ENCODE results near the gene CLDN3.
"Not testable (repeated sequence)": the region's sequence is repeated elsewhere in the genome, so short reads cannot be mapped to it uniquely, and the experiment has no call there.

Gene CLDN3

GRCh38 chr7:73770002-73770859, at the start of gene CLDN3:
TSS of gene CLDN3 (minus strand) at chr7:73770270. CDS start at chr7:73770049, 221 bp downstream.
- no peak for DNase-seq

- no peak for DNase-seq
Observed at GRCh38 chr7:73817121-73817520, 47.1 kb upstream of the CLDN3 start.

GRCh38 chr7:73815436-73815835, 45.4 kb upstream of the CLDN3 start:
- DNase-seq, result no peak

- DNase-seq, result no peak
Observed at GRCh38 chr7:73812996-73813395, 42.9 kb upstream of the CLDN3 start.

- peak; percentile 51 for DNase-seq
Observed at GRCh38 chr7:73811760-73812168, 41.7 kb upstream of the CLDN3 start.

- no peak for DNase-seq
Observed at GRCh38 chr7:73810998-73811360, 40.9 kb upstream of the CLDN3 start.

- no peak for DNase-seq
Observed at GRCh38 chr7:73809467-73809951, 39.4 kb upstream of the CLDN3 start.

- DNase-seq, result no peak
Observed at GRCh38 chr7:73802459-73802858, 32.4 kb upstream of the CLDN3 start.

GRCh38 chr7:73801577-73801976, 31.5 kb upstream of the CLDN3 start:
- no peak for DNase-seq

- DNase-seq, result no peak
Observed at GRCh38 chr7:73799282-73800141, 29.4 kb upstream of the CLDN3 start.

GRCh38 chr7:73797176-73797575, 27.1 kb upstream of the CLDN3 start:
- DNase-seq, result not testable (repeated sequence)

GRCh38 chr7:73796656-73797055, 26.6 kb upstream of the CLDN3 start:
- not testable (repeated sequence) for DNase-seq

GRCh38 chr7:73795188-73795587, 25.1 kb upstream of the CLDN3 start:
- DNase-seq, result not testable (repeated sequence)

GRCh38 chr7:73791170-73791690, 21.2 kb upstream of the CLDN3 start:
- not testable (repeated sequence) for DNase-seq

- no peak for DNase-seq
Observed at GRCh38 chr7:73789051-73789450, 19.0 kb upstream of the CLDN3 start.

- DNase-seq, result not testable (repeated sequence)
Observed at GRCh38 chr7:73787786-73788048, 17.6 kb upstream of the CLDN3 start.

- no peak for DNase-seq
Observed at GRCh38 chr7:73786588-73786987, 16.5 kb upstream of the CLDN3 start.

GRCh38 chr7:73779517-73779916, 9.4 kb upstream of the CLDN3 start:
- no peak for DNase-seq

GRCh38 chr7:73778801-73779389, 8.8 kb upstream of the CLDN3 start:
- DNase-seq, result no peak

GRCh38 chr7:73774923-73775322, 4.9 kb upstream of the CLDN3 start:
- DNase-seq, result no peak

GRCh38 chr7:73773700-73774517, 3.8 kb upstream of the CLDN3 start:
- DNase-seq, result no peak
